HTR-8/SVneo (cell line): ENCODE data around the gene KCNK5.

ENCODE experiments used
- DNase-seq: peaks from one replicate; pipeline ENCODE4 v3.0.0; 2011; ENCODE audit warnings: low spot score, mixed read lengths; ENCODE audit not compliant: insufficient read length
- FAIRE-seq: peaks from 2 replicates; lab custom pipeline; 2011; peaks lifted over from hg19 to GRCh38; lab: Jason Lieb, UNC

Gene KCNK5

DNA sequence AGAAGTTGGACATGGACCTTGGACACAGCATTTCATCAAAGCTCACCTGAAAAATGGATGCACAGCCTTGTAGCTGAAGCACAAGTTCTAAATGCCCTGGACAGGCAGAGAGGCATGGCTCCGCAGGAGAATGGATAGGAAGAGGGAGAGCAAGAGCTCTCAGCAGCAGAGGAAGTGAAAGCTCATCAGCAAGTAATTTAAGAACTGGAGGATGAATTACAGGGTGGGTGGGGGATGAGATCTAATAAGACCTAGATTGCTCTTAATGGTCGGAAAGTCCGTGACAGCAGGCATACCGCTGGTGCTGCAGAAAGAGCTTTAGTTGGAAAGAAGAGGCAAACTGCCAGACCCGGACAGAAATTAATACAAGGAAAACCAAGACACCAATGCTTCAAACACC is 77.0 kb downstream of the KCNK5 start:
- no peak for FAIRE-seq
- no peak for DNase-seq

DNA sequence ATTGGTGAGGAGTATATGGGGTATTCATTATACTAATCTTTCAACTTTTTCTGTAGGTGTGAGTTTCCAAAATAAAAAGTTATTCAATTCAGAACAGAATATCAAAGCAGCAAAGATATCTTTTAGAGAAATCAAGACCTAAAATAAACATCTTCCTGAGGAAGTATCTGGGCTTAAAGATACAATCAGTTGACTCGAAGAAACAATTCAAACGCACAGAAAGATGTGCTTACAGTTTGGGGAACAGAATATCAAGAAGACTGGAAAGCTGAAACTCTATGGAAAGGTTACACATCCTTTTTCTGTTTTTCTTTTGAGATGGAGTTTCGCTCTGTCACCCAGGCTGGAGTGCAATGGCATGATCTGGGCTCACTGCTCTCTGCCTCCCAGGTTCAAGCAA is 78.1 kb downstream of the KCNK5 start:
- FAIRE-seq = no peak
- no peak for DNase-seq

DNA sequence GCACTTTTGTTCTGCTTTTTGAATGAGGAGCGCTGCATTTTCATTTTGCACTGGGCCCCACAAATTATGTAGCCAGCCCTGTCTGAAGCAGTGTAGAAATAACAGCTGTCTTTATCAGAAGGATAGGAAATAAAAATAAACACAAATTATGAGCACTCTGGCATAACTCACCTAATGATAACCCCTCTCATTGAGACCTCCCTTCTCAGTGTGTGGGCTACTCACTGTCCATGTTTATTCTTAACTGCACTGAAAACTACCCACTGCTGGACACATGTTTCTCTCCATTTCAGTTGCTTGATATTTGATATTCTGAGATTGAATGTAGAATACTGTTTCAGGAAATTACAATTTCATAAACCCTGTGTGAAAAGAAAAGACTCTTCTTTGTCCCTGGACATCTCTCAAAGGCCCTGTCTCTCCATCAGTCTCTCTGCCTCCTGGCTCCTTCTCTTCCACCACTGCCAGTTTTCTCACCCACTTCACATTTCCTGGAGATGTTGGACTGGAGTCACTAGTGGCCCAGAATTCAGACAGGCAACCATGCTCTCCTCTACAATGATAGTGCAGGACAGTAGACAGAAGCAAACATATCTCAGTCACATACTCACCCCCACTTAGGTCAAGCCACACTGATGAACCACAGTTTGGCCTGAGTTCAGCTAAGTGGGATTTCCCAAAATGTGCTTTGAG is 84.6 kb downstream of the KCNK5 start:
- no peak for FAIRE-seq
- no peak for DNase-seq

DNA sequence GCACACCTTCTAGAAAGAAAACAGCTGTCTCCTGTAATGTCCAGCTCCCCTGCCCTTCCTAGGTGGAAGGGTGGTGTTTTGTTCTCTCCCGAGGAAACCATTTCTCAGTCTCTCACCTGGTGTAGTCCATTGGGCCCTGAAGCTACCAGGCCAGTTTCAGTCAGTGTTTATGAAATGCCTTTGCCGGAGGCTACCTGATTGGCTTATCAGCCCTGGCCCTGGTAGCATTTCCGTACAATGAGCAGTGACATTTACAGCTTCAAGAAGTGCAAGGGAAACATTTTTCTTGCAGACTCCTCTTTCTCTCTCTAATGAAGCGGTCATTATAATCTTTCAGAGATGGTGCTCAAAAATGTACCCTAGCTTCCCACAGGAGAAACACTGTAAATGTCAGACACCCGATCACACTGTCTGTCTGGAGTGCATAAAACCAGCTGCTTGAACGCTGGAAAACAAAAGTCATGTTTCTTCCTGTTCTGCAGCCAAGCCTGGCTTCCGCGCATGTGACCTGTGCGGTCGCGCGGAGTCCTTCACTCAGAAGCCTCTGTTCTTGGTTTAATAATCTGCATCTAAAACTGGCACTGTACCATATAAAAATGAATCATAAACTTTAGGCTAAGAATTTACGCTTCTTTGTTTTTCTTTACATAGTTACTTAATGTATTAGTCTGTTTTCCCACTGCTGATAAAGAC is 85.9 kb downstream of the KCNK5 start:
- no peak for DNase-seq
- no peak for FAIRE-seq

DNA sequence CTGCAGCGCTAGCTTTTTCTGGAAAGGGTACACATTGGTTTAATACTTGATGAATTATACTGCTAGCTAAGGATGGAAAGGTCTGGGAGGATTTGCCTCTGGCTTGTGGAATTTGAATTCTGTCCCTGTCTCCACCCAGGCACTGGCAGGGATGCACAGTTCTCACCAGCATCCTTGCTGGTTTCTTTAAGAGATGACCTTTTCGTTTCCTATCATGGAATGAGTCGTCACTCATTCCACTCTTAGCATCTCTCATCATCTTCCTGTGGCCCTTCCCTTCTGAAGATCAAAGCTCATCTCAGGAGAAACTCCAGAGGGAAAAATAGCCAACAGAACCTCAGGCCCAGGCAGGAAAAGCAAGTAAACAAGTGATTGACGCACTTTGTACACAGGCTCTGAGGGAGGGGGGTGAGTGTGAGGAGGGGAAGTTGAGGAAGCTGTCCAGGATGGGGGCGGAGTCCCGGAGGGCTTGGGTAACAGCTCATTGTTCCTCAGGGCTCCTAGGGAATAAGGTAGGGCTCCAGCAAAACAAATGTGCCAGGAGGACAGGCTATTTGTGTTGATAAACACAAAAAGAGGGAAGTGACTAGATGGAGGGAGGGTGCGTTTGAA is 88.6 kb downstream of the KCNK5 start:
- no peak for FAIRE-seq
- DNase-seq = no peak
